HUES48 (cell line): ENCODE data around the gene FLNB.

Experiments used
- H3K27ac ChIP-seq: one replicate; pipeline ENCODE4 v1.7.0; 2013; ENCODE audit warnings: low read depth, low read length, inconsistent platforms
- H3K27me3 ChIP-seq: 2 replicates; pipeline ENCODE4 v1.6.1; 2013; ENCODE audit warnings: mild to moderate bottlenecking, low read length; ENCODE audit not compliant: control insufficient read depth, insufficient read depth
- H3K36me3 ChIP-seq: 2 replicates; pipeline ENCODE4 v1.6.1; 2013; ENCODE audit warnings: low read length; ENCODE audit not compliant: control insufficient read depth, insufficient read depth
- H3K4me1 ChIP-seq: 2 replicates; pipeline ENCODE4 v1.6.1; 2013; ENCODE audit warnings: mild to moderate bottlenecking, low read length; ENCODE audit not compliant: control insufficient read depth, insufficient read depth
- H3K4me3 ChIP-seq: 2 replicates; pipeline ENCODE4 v1.5.1; 2013; ENCODE audit warnings: mild to moderate bottlenecking, low read depth, low read length
- H3K9ac ChIP-seq: 2 replicates; pipeline ENCODE4 v1.6.1; 2013; ENCODE audit warnings: mild to moderate bottlenecking, low read depth, low read length, moderate library complexity
- H3K9me3 ChIP-seq: 2 replicates; pipeline ENCODE4 v1.6.1; 2013; ENCODE audit warnings: low read length; ENCODE audit not compliant: control insufficient read depth, insufficient read depth

The FLNB gene

GRCh38 chr3:58135712-58136543 is 127.7 kb downstream of the FLNB start:
- Histone ChIP-seq H3K27ac (no peak overlapping the region), H3K36me3 (peaks cover 100% of the 10 kb centered on the region), H3K4me1 (no peaks in the 10 kb centered on the region), H3K9ac (no peak overlapping the region), H3K9me3 (no peaks in the 10 kb centered on the region), H3K4me3 (no peak overlapping the region), H3K27me3 (no peaks in the 10 kb centered on the region)

DNA sequence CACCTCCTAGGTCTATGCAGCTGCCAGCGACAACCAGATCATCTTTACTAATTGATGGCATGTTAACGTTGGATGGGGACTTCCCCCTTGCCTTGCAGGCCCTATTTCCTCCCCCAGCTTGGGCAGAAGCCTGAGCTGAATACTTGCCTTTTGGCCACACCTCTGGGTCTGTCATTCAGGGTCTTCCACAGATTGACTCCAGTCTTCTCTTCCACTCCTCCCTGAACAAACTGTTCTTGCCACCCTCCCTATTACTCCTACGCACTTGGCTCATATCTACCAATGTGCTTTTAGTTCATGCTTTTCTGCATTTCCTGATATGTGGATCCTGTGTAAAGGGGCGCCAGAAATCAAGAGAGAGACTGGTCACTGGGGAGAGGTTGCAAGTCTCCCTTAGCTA is 129.1 kb downstream of the FLNB start:
- Histone ChIP-seq H3K4me1 (no peaks in the 10 kb centered on the region), H3K36me3 (peaks cover 98% of the 10 kb centered on the region), H3K9me3 (no peaks in the 10 kb centered on the region), H3K9ac (no peak overlapping the region), H3K4me3 (no peak overlapping the region), H3K27ac (no peak overlapping the region), H3K27me3 (no peaks in the 10 kb centered on the region)

GRCh38 chr3:58141766-58142345 is 133.6 kb downstream of the FLNB start:
- peaks cover 98% of the 10 kb centered on the region for H3K36me3 ChIP-seq
- no peak overlapping the region for H3K27ac ChIP-seq
- H3K27me3 ChIP-seq, result no peaks in the 10 kb centered on the region
- no peaks in the 10 kb centered on the region for H3K9me3 ChIP-seq
- no peak overlapping the region for H3K9ac ChIP-seq
- H3K4me3 ChIP-seq, result no peak overlapping the region
- no peaks in the 10 kb centered on the region for H3K4me1 ChIP-seq

DNA sequence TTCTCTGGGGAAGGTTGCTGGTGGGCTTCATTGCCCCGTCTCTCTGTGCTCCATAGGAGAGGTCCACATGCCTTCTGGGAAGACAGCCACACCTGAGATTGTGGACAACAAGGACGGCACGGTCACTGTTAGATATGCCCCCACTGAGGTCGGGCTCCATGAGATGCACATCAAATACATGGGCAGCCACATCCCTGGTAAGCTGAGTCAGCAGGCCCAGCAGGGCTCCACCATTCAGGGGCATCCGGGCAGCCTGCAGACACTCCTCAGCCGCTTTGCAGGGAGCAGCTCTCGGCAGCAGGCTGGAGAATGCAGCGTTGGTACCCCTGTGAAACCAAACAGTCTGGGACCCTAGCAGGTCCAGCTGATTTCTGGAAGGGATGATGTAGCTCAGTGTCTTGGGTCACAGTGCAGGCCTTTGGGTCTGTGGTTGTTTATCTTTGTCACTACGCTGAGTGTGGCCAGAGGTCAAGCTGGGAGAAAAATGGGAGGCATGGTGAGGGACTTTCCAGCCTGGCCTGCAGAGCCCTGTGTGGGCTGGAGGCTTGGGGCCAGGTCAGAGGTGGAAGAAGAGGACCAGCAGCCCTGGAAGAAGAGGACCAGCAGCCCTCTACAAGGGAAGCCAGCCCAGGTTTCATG is 135.3 kb downstream of the FLNB start:
- Histone ChIP-seq H3K36me3 (peaks cover 98% of the 10 kb centered on the region), H3K27me3 (no peaks in the 10 kb centered on the region), H3K9ac (no peak overlapping the region), H3K27ac (no peak overlapping the region), H3K9me3 (no peaks in the 10 kb centered on the region), H3K4me3 (no peak overlapping the region), H3K4me1 (no peaks in the 10 kb centered on the region)

GRCh38 chr3:58144478-58145325 is 136.5 kb downstream of the FLNB start:
- Histone ChIP-seq H3K9ac (no peak overlapping the region), H3K4me3 (no peak overlapping the region), H3K27ac (no peak overlapping the region), H3K27me3 (no peaks in the 10 kb centered on the region), H3K9me3 (no peaks in the 10 kb centered on the region), H3K4me1 (no peaks in the 10 kb centered on the region), H3K36me3 (peaks cover 98% of the 10 kb centered on the region)

GRCh38 chr3:58148049-58148448 is 139.8 kb downstream of the FLNB start:
- Histone ChIP-seq H3K9ac (no peak overlapping the region), H3K9me3 (no peaks in the 10 kb centered on the region), H3K27ac (no peak overlapping the region), H3K27me3 (no peaks in the 10 kb centered on the region), H3K4me1 (no peaks in the 10 kb centered on the region), H3K4me3 (no peak overlapping the region), H3K36me3 (peaks cover 100% of the 10 kb centered on the region)

DNA sequence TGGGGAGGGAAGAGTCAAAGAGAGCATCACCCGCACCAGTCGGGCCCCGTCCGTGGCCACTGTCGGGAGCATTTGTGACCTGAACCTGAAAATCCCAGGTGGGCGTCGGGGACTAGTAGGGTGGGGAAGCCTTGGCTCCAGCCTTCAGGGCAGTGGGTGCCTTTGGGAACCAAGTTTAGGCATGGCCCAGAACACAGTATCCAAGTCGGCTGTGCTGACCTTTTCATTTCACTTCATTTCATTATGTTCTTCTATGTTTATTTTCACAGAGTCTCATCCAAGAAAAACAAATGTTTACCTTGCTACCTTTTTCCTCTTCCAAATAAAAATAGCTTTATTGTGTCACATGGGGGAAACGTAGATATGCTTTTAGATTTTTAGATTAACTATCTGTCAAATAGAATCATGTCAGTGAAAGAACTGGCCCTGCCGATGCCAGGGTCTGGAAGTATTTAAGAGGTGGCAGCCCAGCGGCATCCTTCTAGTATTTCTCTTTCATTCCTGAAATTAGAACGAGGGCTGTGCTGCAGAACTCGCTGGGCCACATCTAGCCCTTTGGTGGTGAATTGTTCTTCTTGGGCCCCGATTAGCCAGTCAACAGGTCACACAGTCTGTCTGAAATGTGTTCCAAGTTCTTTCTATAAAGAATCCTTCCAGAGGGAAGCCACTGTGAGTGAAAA is 142.0 kb downstream of the FLNB start:
- H3K9ac ChIP-seq, result no peak overlapping the region
- H3K36me3 ChIP-seq, result peaks cover 96% of the 10 kb centered on the region
- H3K27ac ChIP-seq, result no peak overlapping the region

DNA sequence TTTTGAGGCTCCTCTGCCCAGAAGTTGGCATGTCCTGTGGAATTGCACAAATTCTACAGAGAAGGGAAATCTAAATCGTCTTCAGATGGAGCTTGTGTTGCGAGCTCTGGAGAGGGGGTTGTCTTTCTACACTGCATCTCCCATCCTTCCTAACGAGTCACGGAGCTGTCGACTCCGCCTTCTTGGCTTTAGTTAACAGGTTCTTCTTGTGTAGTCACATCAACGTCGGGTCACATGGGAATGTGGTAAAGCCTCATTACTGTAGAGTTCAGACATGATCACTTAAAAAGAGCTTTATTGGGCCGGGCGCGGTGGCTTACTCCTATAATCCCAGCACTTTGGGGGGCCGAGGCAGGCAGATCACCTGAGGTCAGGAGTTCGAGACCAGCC is 142.6 kb downstream of the FLNB start:
- Histone ChIP-seq H3K27ac (no peak overlapping the region), H3K9ac (no peak overlapping the region), H3K4me3 (no peak overlapping the region), H3K36me3 (peaks cover 96% of the 10 kb centered on the region), H3K4me1 (no peaks in the 10 kb centered on the region), H3K9me3 (no peaks in the 10 kb centered on the region), H3K27me3 (no peaks in the 10 kb centered on the region)

More for the DNA sequence above, 142.0 kb downstream of the FLNB start:
- Histone ChIP-seq H3K4me3 (no peak overlapping the region), H3K27me3 (no peaks in the 10 kb centered on the region), H3K9me3 (no peaks in the 10 kb centered on the region), H3K4me1 (no peaks in the 10 kb centered on the region)

DNA sequence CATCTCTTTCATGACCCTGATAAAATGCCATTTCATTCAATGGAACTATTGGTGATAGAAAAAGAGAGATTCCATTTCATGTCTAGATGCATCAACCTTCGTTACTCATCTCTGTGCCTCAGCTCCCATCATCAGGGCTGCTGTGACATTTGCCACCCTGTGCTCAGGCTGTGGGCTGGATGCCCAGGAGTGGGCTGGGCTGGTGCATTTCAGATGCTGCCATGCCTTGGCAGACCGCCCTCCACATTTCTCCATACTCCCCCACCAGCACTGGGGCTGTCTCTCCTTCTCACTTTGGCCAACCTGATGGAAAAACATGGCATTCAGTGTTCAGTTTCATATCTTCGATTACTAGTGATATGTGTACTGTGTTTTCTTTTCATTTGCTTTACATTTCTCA is 143.4 kb downstream of the FLNB start:
- H3K27me3 ChIP-seq, result no peaks in the 10 kb centered on the region
- no peak overlapping the region for H3K9ac ChIP-seq
- peaks cover 96% of the 10 kb centered on the region for H3K36me3 ChIP-seq
- no peaks in the 10 kb centered on the region for H3K9me3 ChIP-seq
- H3K4me3 ChIP-seq, result no peak overlapping the region
- H3K4me1 ChIP-seq, result no peaks in the 10 kb centered on the region
- H3K27ac ChIP-seq, result no peak overlapping the region

GRCh38 chr3:58152225-58153015 is 144.2 kb downstream of the FLNB start:
- no peak overlapping the region for H3K27ac ChIP-seq
- no peak overlapping the region for H3K4me3 ChIP-seq
- no peaks in the 10 kb centered on the region for H3K9me3 ChIP-seq
- H3K27me3 ChIP-seq, result no peaks in the 10 kb centered on the region
- H3K9ac ChIP-seq, result no peak overlapping the region
- H3K36me3 ChIP-seq, result peaks cover 96% of the 10 kb centered on the region
- H3K4me1 ChIP-seq, result no peaks in the 10 kb centered on the region
